ENCODE measurements around the gene FGFBP2. TPM values are rescaled to one million over a fixed set of nuclear protein-coding genes. Genes with fewer than 3 reads are reported as not detected.

The FGFBP2 gene
- total and polyA plus RNA-seq, 2 donors (not counting 1 experiment from before 2014, with no cell fraction given), result 0.59 to 0.82 TPM

GRCh38 chr4:15958562-15958961, 4.4 kb downstream of the FGFBP2 start:
- Mint-ChIP-seq H3K4me3 (no peak overlapping the region), H3K27ac (no peak overlapping the region)

GRCh38 chr4:15956179-15956850, 6.7 kb downstream of the FGFBP2 start:
- Histone ChIP-seq H3K36me3 (replicated peaks in 1 of 2; ENCODE audit: control extremely low read depth in 1 of 2, control insufficient read depth in 1 of 2, extremely low read depth in 1 of 2, insufficient read depth in 2 of 2, low read length in 1 of 2) (no peaks in the 10 kb centered on the region), H3K9ac (ENCODE audit: low read length) (no peak overlapping the region), H3K27me3 (replicated peaks in 1 of 4; ENCODE audit: control extremely low read depth in 1 of 4, control insufficient read depth in 3 of 4, insufficient read depth in 4 of 4, low read length in 3 of 4) (no peaks in the 10 kb centered on the region), H4K20me1 (ENCODE audit: control insufficient read depth, insufficient read depth, low read length, poor library complexity, severe bottlenecking) (no peaks in the 10 kb centered on the region), H3K27ac (ENCODE audit: low read length in 2 of 2) (no peak overlapping the region), H3K4me3 (ENCODE audit: control extremely low read depth in 1 of 5, extremely low read depth in 1 of 5, insufficient read depth in 1 of 5, low read depth in 2 of 5, low read length in 4 of 5) (no peak overlapping the region), H3K4me1 (ENCODE audit: control insufficient read depth in 2 of 2, insufficient read depth in 2 of 2, low read length in 2 of 2) (peaks cover 0 to 3% of the 10 kb centered on the region in 2 donors), H3K4me2 (replicated peaks; ENCODE audit: low read depth, low read length, poor library complexity, severe bottlenecking) (no peak overlapping the region), H3K9me3 (ENCODE audit: control extremely low read depth in 1 of 3, control insufficient read depth in 2 of 3, insufficient read depth in 1 of 3, low read length in 2 of 3) (peaks cover 0 to 11% (median 2%) of the 10 kb centered on the region in 3 donors), H3K79me2 (ENCODE audit: control insufficient read depth, insufficient read depth, low read length) (no peaks in the 10 kb centered on the region), H2AFZ (ENCODE audit: insufficient read depth, low read depth, low read length, poor library complexity, severe bottlenecking) (no peak overlapping the region)
- ChIA-PET POLR2A (no interaction called here), CTCF (interaction anchor here (0.6 to 3.0 kb wide), 18 partner anchors 8 to 499 kb away, joined by 3 to 77 read pairs (median 4); no protein-coding TSS in a partner anchor)
- Mint-ChIP-seq H3K9me3 (ENCODE audit: insufficient read depth) (peaks cover 2% of the 10 kb centered on the region), H3K27me3 (peaks cover 6% of the 10 kb centered on the region), H3K4me1 (peaks cover 9% of the 10 kb centered on the region), H3K27ac (no peak overlapping the region), H3K4me3 (no peak overlapping the region)
- TF ChIP-seq, protein P1, sequence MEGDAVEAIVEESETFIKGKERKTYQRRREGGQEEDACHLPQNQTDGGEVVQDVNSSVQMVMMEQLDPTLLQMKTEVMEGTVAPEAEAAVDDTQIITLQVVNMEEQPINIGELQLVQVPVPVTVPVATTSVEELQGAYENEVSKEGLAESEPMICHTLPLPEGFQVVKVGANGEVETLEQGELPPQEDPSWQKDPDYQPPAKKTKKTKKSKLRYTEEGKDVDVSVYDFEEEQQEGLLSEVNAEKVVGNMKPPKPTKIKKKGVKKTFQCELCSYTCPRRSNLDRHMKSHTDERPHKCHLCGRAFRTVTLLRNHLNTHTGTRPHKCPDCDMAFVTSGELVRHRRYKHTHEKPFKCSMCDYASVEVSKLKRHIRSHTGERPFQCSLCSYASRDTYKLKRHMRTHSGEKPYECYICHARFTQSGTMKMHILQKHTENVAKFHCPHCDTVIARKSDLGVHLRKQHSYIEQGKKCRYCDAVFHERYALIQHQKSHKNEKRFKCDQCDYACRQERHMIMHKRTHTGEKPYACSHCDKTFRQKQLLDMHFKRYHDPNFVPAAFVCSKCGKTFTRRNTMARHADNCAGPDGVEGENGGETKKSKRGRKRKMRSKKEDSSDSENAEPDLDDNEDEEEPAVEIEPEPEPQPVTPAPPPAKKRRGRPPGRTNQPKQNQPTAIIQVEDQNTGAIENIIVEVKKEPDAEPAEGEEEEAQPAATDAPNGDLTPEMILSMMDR (IDR thresholded peaks at IDR 0.05), result peak; percentile 81
- TF ChIP-seq EZH2 (IDR thresholded peaks at IDR 0.05; ENCODE audit: borderline replicate concordance, insufficient read depth, low read depth, low read length, poor library complexity, severe bottlenecking), result no peak
- ATAC-seq (ENCODE audit: low read depth), result peak; percentile 98
- 57% methylated on average over 6 of the region's 9 CpGs for WGBS (ENCODE audit: insufficient coverage)
- peak; percentile 81 for DNase-seq
- intact Hi-C loops (cut with micrococcal nuclease), result loop anchor here (1.0 to 5.0 kb wide), 3 partner anchors 151 to 724 kb away; no protein-coding TSS in a partner anchor

More at GRCh38 chr4:15958562-15958961, 4.4 kb downstream of the FGFBP2 start:
- no peak overlapping the region for H2AFZ ChIP-seq (ENCODE audit: insufficient read depth, low read depth, low read length, poor library complexity, severe bottlenecking)
- no CpG with 5 or more reads among the region's 2 CpGs for WGBS (ENCODE audit: insufficient coverage)
- no peak for TF ChIP-seq EZH2 (IDR thresholded peaks at IDR 0.05; ENCODE audit: borderline replicate concordance, insufficient read depth, low read depth, low read length, poor library complexity, severe bottlenecking)
- TF ChIP-seq, protein P1 (IDR thresholded peaks at IDR 0.05), result no peak
- H3K9me3 Mint-ChIP-seq (ENCODE audit: insufficient read depth), result peaks cover 2% of the 10 kb centered on the region
- H3K27me3 ChIP-seq (replicated peaks in 1 of 4; ENCODE audit: control extremely low read depth in 1 of 4, control insufficient read depth in 3 of 4, insufficient read depth in 4 of 4, low read length in 3 of 4), result no peaks in the 10 kb centered on the region
- intact Hi-C loops (cut with micrococcal nuclease), result loop anchor here (5.0 kb wide), 1 partner anchor 726 kb away; no protein-coding TSS in a partner anchor
- no peak overlapping the region for H3K4me2 ChIP-seq (replicated peaks; ENCODE audit: low read depth, low read length, poor library complexity, severe bottlenecking)
- POLR2A ChIA-PET, result no interaction called here
- H3K4me3 ChIP-seq (ENCODE audit: control extremely low read depth in 1 of 5, extremely low read depth in 1 of 5, insufficient read depth in 1 of 5, low read depth in 2 of 5, low read length in 4 of 5), result no peak overlapping the region
- H3K9me3 ChIP-seq (ENCODE audit: control extremely low read depth in 1 of 3, control insufficient read depth in 2 of 3, insufficient read depth in 1 of 3, low read length in 2 of 3), result peaks cover 0 to 7% (median 2%) of the 10 kb centered on the region in 3 donors
- no peaks in the 10 kb centered on the region for H3K36me3 ChIP-seq (replicated peaks in 1 of 2; ENCODE audit: control extremely low read depth in 1 of 2, control insufficient read depth in 1 of 2, extremely low read depth in 1 of 2, insufficient read depth in 2 of 2, low read length in 1 of 2)
- ATAC-seq (ENCODE audit: low read depth) (no peak), DNase-seq (no peak)
- peaks cover 6 to 8% of the 10 kb centered on the region in 2 donors for H3K4me1 ChIP-seq (ENCODE audit: control insufficient read depth in 2 of 2, insufficient read depth in 2 of 2, low read length in 2 of 2)
- no peak overlapping the region for H3K27ac ChIP-seq (ENCODE audit: low read length in 2 of 2)
- H4K20me1 ChIP-seq (ENCODE audit: control insufficient read depth, insufficient read depth, low read length, poor library complexity, severe bottlenecking), result no peaks in the 10 kb centered on the region
- peaks cover 6% of the 10 kb centered on the region for H3K27me3 Mint-ChIP-seq
- CTCF ChIA-PET, result interaction anchor here (1.1 kb wide), 1 partner anchor 76 kb away, joined by 3 read pairs; no protein-coding TSS in a partner anchor
- H3K9ac ChIP-seq (ENCODE audit: low read length), result no peak overlapping the region
- H3K4me1 Mint-ChIP-seq, result peaks cover 14% of the 10 kb centered on the region
- H3K79me2 ChIP-seq (ENCODE audit: control insufficient read depth, insufficient read depth, low read length), result no peaks in the 10 kb centered on the region
